MV-4-11 (cell line): ENCODE measurements around the gene TAB2.

Source experiments
- DNase-seq: peaks from one replicate; lab custom pipeline; 2025; lab: John Stamatoyannopoulos, UW

Gene TAB2, protein sequence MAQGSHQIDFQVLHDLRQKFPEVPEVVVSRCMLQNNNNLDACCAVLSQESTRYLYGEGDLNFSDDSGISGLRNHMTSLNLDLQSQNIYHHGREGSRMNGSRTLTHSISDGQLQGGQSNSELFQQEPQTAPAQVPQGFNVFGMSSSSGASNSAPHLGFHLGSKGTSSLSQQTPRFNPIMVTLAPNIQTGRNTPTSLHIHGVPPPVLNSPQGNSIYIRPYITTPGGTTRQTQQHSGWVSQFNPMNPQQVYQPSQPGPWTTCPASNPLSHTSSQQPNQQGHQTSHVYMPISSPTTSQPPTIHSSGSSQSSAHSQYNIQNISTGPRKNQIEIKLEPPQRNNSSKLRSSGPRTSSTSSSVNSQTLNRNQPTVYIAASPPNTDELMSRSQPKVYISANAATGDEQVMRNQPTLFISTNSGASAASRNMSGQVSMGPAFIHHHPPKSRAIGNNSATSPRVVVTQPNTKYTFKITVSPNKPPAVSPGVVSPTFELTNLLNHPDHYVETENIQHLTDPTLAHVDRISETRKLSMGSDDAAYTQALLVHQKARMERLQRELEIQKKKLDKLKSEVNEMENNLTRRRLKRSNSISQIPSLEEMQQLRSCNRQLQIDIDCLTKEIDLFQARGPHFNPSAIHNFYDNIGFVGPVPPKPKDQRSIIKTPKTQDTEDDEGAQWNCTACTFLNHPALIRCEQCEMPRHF

DNA sequence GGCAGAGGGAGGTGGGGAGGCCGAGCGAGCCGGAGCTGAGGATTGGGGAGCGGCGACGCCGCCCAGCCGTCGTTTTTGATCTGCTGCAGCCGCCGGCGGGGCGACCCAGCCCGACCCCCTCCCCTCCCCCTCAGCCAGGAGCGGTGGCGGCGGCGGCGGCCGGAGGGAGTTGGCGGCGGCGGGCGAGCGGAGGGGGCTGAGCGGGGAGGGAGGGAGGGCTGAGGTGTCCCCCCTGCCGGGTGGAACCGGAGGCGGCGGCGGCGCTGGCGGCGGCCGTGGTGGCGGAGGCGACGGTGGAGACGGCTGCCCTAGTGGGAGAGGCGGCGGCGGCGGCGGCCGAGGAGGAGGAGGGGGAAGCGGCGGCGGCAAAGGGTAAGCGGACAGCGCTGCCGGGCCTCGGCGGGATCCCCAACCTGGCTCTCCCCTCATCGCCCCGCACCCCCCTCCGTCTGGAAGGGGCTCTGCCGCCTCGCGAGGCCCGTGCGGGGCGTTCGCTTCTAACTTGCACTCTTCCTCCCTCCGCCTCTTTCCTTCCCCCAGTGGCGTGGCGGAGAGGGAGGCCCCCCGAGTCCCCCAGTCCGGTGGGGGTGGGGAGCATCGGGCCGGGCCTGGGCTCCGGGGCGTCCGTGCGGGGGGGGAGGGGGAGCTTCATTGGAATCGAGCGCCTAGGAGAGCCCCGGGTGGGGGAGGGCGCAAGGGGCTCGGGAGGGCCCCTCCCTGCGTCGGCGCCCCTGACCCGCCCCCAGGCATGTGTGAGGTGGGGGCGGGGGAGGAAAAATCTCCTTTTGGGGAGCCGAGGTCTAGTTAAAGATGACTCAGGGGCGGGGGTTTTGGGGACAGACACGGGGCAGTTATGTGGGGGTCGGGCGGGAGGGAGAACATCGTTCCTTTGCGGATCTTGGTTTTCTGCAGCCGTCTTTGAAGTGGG, at the start of gene TAB2:
TSS of gene TAB2 (plus strand) at position 69 of the 928 bp plus-strand sequence. CDS start 52,286 bp downstream, outside the sequence.
- DNase-seq = peak; percentile 2

DNA sequence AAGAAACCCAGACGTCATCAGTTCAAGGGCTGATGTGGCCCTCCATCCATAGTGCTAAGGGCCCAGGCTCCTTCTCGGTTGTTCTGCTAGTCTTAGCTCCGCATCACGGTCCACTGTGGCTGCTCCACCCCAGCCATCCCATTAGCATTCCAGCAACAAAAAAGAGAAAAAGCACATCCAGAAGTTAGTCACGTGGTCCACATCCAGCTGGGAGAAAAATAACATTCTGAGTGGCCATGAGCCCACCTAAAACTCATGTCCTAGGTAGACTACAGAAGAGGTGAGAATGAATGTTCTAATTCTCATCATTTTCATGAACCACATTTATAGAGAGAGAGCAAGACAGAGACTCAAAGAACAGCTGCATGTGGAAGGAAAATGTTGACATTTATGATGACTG, 49.4 kb upstream of the TAB2 start:
- no peak for DNase-seq

DNA sequence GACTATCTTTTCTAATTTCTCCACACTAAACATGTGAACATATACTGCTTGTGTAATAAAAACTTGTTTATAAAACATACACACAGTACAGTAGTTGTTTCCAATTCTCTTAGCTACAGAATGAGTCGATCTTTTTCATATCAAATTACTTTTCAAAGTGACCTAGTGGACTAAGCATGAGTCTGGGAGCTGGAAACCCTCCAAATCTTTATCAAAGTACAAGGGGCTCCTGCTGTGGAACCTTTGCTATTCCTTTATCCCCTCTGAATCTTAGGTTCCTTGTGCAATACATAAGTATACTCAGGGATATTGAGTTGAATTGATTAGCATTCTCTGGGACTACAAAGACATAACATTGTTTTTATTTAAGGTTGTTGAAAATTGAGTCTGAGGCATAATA, 48.7 kb upstream of the TAB2 start:
- no peak for DNase-seq

DNA sequence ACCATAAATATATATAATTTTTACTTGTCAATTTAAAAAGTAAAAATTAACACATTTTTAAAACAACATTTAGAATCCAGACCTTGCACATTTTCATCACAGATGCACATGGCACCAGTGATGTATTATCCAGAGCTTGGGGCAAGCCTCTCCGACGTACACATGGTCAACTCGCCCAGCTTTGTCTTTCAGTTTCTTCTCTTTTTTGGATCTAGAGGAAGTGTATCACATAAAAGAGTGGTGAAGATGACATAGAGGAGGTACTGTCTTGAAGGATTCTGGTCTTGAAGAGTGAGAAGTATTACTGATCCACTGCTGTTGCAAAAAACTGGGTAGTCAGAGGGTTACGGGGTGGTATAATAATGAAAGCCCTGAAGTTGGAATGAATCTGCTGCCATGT, 46.9 kb upstream of the TAB2 start:
- DNase-seq = peak; percentile 14

DNA sequence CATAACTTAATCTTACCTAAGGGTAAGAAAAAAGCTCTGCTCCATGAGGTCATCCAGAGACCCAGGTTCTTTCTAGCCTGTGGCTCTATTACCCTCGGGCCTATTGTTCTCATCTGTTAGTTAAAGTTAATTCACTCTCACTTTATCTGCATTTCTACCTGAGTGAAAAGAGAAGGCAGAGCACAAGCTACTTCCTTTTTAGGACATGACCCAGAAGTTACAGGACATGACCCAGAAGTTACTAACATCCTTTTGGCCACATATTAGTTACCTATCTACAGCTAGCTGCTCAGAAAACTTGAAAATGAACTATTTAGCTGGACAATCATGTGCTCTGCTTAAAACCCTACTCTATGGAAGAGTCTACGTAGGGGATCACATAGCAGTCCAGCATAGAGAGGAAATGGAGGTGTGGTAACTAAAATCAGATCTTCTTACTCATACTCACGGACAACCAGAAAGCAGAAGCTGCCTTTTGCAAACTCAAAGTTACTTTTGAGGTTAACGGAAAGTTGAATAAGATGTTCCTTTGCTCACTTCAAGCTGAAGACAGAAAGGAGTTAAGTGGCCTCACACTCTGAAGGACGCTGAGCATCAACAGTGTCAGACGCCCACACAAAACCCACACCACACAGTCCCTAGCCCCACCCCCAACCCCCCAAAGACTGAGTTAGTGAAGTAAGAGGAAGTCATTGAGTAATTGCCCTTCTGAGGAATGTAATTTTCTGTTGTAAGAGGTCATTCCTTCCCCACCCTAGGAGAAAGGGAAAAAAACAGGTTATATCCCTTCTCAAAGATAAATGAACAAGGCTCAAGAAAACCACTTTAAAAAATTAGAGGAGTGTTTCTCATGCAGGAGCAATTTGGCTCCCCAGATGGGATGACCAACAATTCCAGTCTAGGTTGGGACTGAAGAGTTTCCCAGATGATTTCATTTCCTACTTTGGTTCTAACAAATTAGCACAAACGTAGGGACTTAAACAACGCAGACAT, 45.9 kb upstream of the TAB2 start:
- DNase-seq = peak; percentile 96

DNA sequence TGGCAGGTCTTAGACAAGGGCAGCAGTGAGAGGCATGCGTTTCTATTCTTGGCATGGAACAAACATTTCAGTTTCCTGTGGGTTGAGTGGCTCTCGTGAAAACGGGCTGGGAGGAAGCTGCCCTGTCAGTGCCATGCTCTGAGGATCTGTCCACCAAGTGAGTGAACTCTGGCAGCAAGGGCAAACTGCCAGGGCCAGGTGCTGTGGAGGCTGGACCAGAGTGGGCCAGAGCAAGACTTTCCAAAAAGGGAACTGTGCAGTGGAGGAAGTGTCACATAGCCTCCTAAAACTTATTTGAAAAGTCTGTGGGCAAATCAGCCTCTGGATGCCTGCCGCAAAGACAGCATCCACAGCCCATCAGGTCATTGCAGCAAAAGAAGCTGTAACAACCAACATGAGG, 44.2 kb upstream of the TAB2 start:
- peak; percentile 98 for DNase-seq

DNA sequence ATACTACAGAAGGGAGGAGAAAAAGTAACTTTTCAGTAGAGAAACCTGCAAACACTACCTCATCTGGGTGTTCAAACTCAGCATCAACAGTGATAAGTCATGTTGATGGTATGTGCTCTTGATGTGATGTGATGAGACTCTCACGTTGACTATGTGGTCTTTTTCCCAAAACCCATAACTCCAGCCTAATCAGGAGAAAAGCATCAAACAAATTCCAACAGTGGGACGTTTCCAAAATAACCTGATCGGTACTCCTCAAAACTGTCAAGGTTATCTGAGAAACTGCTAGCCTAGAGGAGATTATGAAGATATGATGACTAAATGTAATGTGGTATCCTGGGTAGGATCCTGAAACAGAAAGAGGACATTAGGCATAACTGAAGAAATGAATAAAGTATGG, 41.9 kb upstream of the TAB2 start:
- DNase-seq = no peak

DNA sequence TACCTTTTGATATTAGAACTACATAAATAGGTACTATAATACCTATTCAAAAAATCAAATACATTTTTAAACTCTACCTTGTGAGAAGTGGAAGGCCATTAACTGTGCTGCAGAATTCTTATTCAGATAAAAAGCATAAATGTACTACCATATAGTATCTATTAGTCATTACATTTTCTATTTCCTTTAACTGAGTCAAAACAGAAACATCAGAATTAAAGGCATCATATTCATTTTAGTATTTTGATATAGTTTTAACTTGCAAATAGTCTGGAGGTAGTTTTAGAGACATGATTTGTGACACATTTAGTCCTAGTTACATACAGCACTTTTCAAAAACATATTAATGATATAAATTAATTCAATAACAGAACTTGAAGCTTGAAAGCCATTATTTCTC, 39.9 kb upstream of the TAB2 start:
- DNase-seq = no peak

DNA sequence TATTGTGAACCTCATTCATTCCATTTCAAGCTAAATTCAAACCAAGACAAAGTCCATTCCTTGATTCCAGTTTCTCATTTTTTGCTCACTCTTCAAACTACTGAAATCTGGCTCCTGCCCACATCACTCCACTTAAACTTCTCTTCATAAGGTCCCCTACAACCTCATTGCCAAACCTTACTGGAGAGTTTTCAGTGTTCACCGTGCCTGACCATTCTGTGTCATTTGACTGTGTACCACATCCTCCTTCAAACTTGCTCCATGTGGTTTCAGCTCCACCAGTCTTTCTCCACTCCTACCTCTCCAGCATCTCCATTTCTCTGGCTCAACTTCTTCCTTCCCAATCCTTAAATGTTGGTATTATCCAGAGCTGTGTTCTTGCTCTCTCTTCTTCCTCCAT, 38.5 kb upstream of the TAB2 start:
- peak; percentile 64 for DNase-seq

DNA sequence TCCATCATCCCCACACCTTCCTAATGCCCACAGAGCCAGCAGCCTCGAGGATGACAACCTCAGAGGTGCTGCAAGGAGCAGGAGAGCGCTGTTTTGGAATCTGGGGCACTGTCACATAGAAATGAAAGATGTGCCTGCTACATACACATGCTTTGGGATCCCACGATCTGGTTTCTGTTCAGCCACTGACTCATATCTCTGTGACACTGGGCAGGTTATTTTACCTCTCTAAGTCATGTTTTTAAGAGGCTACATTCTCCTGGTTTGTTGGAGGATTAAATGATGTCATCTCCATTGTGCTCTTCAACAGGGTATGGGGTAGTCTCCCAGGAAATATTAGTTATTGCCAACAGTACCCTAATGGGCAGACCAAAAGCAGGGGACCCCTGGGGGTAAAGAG, 32.6 kb upstream of the TAB2 start:
- DNase-seq = no peak

DNA sequence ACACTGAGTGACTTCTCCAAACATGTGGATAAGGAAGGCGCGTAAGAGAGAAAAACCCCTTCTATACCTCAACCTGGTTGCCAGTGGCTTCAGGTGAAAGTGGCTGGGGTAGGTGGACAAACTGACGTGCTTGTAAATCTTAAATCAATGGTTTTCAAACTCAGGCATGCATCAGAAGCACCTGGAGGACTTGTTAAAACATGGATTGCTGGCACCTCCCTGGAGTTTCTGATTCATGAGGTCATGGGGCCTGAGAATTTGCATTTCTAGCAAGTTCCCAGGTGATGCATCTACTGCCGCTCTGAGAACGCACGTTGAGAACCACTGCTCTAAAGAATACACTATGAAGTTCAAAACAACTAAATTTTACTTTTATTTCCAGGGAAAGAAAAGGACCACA, 31.9 kb upstream of the TAB2 start:
- DNase-seq = no peak

DNA sequence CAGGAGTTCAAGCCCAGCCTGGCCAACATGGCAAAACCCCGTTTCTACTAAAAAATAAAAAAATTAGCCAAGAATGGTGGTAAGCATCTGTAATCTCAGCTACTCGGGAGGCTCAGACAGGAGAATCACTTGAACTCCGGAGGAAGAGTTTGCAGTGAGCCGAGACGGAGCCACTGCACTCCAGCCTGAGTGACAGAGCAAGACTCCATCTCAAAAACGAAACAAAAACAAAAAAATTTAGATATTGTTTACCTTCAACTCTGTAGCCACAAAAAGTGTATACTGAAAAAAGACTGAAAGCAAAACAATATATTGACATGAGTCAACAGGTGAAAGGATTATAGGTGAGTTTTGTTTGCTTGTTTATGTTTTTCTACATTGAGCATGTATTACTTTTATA, 30.6 kb upstream of the TAB2 start:
- no peak for DNase-seq

DNA sequence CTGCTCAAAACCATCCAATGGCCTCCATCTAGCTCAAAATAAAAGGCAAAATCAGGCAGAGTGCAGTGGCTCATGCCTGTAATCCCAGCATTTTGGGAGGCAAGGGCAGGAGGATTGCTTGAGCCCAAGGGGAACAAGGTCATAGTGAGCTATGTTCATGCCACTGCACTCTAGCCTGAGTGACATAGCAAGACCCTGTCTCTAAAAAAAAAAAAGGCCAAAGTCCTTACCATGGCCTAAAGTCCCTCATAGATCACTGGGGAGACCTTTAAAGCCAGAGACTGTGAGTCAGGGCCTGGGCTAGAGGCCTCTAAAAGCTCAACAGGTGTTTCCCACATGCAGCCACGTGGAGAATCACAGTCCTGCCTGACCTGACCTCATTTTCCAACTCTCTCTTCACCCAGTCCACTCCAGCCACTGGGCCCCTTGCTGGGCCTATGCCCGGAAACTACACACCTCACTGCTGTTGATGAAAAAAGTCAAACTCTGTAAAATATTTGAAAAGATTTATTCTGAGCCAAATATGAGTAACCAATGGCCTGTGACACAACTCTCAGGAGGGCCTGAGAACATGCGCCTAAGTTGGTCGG, 28.2 kb upstream of the TAB2 start:
- DNase-seq = no peak

DNA sequence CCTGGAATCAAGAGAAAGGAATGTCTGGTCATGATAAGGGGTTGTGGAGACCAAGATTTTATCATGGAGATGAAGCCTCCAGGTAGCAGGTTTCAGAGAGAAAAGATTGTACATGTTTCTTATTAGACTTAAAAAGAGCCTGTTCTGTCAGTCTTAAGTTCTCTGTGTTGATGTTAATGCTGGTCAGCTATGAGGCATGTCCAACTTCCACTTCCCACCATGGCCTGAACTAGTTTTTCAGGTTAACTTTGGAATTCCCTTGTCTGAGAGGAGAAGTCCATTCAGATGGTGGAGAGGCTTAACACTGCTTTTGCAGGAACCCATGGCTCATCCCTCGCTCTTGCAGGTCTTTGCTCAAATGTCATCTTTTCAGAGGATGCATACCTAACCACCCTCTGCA, 27.5 kb upstream of the TAB2 start:
- no peak for DNase-seq

DNA sequence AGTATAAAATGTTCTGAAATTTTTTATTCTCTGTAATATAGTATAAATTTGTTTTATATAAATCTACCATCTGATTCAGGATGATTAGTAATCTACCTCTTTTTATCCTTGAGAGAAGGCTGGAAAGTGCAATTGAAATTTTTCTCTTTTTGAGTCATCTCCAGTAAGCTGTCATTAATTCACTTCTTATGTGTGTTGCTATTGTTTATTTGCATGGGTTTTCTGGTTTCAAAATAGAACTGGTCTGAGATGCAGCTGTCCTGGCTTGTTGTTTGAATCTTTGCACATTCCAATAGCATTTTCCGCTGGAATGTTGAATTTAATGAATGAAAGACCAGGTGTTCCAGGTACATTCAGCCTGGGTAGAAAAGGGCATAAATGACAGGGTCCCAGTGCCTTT, 24.3 kb upstream of the TAB2 start:
- no peak for DNase-seq

DNA sequence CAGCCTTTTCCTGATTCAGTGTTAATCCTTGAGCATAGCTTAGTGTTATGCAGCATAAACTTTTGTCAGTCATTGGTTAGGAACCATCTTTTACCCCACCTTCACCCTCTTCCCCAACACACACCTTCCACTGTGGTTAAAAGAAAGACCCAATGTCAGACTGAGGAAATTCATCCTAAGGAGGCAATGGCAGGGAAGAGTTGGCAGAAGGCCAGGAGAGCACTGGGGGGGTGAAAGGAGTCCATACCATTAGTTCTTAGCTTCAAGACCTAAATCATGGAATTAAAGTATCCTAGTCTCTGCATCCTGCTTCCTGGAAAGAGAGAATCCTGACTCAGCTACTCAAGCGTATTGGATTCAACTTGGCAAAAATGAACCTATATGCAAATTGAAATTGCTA, 16.9 kb upstream of the TAB2 start:
- DNase-seq = no peak

DNA sequence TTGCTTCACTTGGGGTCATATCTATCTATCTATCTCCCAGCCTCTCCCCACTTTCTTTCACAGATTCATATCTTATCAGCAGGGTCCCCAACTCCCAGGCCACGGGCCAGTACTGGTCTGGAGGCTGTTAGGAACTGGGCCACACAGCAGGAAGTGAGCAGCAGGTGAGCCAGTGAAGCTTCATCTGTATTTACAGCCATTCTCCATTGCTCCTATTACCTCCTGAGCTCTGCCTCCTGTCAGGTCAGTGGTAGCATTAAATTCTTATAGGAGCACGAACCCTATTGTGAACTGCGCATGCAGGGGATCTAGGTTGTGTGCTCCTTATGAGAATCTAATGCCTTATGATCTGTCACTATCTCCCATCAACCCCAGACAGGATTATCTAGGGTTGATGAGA, 14.8 kb upstream of the TAB2 start:
- DNase-seq = no peak

DNA sequence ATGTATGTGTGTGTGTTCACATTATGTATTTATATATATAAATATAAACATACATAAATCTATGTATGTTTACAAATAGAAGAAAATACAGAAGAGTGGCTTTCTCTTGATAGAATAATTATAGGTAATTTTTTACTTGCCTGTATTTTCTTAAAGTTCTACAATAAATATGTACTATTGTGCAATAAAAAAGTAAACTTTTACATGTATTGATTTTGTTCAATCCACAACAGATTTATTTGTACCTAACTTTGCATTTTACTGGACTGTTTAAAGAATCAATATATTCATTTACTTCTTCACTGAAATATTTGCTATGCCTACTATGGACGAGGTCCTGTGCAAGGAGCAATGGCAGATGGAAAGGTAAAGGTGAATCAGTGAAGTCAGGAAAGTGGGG, 14.0 kb upstream of the TAB2 start:
- no peak for DNase-seq

DNA sequence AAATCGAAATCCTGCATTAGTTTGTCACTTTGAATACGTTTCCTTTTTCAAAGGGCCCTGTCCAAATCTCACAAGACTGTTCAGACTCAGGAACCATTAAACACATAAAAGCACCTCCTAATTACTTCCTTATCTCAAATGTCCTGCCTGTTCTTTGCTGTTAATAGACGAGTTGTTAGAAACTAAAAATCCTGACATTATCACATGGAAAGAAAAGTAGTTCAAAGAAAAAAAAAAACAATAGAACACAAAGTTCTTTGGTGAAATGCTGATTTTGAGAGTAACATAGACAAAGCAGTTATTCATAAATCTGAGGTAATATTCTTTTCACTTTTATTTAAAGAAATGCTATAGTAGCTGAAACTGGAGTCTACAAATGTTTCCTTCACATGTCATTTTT, 12.1 kb upstream of the TAB2 start:
- DNase-seq = no peak

DNA sequence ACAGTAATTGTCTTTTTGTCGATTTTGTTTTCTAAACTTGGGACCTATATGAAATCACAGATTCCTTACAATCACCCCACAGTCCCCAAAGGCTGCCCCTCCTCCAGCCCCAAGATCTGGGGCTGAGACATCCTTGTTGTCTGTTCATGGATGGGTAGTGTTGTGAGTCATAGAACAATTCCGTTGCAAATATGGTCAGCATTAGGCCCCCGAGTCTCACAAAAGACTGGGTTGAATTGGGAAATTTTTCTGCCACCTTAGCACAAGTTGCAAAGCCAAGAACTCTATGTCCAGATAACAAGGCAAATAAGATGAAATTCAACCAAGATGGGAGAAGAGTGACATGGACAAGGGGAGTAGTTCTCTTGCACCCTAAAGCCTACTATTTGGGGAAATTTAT, 10.5 kb upstream of the TAB2 start:
- peak; percentile 36 for DNase-seq

DNA sequence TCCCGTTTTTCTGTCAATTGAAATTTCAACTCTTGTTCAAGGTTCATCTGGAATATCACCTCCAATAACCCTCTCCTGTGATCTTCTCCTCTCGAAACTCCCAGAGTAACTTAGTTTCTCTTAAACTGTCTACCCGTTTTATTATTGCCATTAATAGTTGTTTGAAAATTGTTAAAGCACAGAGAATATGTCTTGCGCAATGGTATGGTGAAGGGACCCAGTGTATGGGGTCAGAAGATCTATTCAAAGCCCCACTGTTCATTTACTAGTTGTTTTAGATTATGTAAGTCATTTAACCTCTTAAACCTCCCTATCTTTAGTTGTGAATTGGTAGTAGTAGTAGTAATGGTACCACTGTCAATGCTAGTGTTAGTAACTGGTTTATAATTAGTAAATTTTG, 6.2 kb upstream of the TAB2 start:
- DNase-seq = no peak
